Tibial nerve (tissue), 4 donors: ENCODE data around the gene DDX54. TPM values are rescaled to one million over a fixed set of nuclear protein-coding genes. Genes with fewer than 3 reads are reported as not detected.

ENCODE experiments used
- DNase-seq, 2 donors: peaks; one replicate each; pipeline ENCODE4 v3.0.0-alpha.2; 2019; ENCODE audit warnings: low spot score in 2 of 2
- H3K27ac ChIP-seq, 4 donors: fragments of 200-600 bp; sonication (generic) in 3 of 4; one replicate each; pipeline ENCODE4 v1.5.1; 2017 to 2019; ENCODE audit warnings: mild to moderate bottlenecking in 1 of 4
- H3K27me3 ChIP-seq, 2 donors: fragments of 200-600 bp; sonication (generic) in 1 of 2; one replicate each; pipeline versions ENCODE4 v1.5.1 to v1.6.0; 2017 to 2019
- H3K36me3 ChIP-seq, 3 donors: fragments of 200-600 bp; sonication (generic); one replicate each; pipeline ENCODE4 v1.5.1; 2018 to 2019
- H3K4me1 ChIP-seq, 4 donors: fragments of 200-600 bp; sonication (generic) in 3 of 4; one replicate each; pipeline ENCODE4 v1.5.1; 2017 to 2019
- H3K4me3 ChIP-seq, 4 donors: fragments of 200-600 bp; sonication (generic) in 3 of 4; one replicate each; pipeline ENCODE4 v1.5.1; 2017 to 2019; ENCODE audit warnings: mild to moderate bottlenecking in 1 of 4, moderate library complexity in 1 of 4
- H3K9me3 ChIP-seq, 4 donors: fragments of 200-600 bp; sonication (generic) in 3 of 4; one replicate each; pipeline ENCODE4 v1.5.1; 2017 to 2019
- EP300 ChIP-seq, 2 donors: sonication (generic); formaldehyde crosslinking; IDR thresholded peaks; one replicate each; pipeline ENCODE4 v1.6.1; 2017; ENCODE audit warnings: antibody characterized with exemption in 2 of 2, mild to moderate bottlenecking in 1 of 2
- POLR2A ChIP-seq, 2 donors: fragments of 450-650 bp; IDR thresholded peaks; one replicate each; pipeline ENCODE4 v1.6.1; 2017; ENCODE audit warnings: antibody characterized with exemption in 2 of 2, mild to moderate bottlenecking in 2 of 2, moderate library complexity in 2 of 2
- WGBS, 2 donors: methylation state at CpG; one replicate each; pipeline ENCODE4 v1.1.5; 2018; 5-methylcytosine and 5-hydroxymethylcytosine counted together
- total RNA-seq, 4 donors: library from RNA; depleted of rRNA; stranded (reverse); fragments of >200 nt; gene quantifications; one replicate each; pipeline ENCODE4 v1.1.0, GENCODE V29; 2016
- TF ChIP-seq, protein P1 (sequence below), 5 experiments: fragments of 200-600 bp in 3 of 5; fragments of 450-650 bp in 2 of 5; sonication (generic) in 3 of 5; IDR thresholded peaks; one replicate each; pipeline ENCODE4 v1.5.1; 2016 to 2019; ENCODE audit warnings: antibody characterized with exemption in 5 of 5, mild to moderate bottlenecking in 3 of 5, moderate library complexity in 2 of 5

The DDX54 gene
- total RNA-seq, 4 donors from 2014 or later = 49.4 to 105 (median 83.0) TPM

DNA sequence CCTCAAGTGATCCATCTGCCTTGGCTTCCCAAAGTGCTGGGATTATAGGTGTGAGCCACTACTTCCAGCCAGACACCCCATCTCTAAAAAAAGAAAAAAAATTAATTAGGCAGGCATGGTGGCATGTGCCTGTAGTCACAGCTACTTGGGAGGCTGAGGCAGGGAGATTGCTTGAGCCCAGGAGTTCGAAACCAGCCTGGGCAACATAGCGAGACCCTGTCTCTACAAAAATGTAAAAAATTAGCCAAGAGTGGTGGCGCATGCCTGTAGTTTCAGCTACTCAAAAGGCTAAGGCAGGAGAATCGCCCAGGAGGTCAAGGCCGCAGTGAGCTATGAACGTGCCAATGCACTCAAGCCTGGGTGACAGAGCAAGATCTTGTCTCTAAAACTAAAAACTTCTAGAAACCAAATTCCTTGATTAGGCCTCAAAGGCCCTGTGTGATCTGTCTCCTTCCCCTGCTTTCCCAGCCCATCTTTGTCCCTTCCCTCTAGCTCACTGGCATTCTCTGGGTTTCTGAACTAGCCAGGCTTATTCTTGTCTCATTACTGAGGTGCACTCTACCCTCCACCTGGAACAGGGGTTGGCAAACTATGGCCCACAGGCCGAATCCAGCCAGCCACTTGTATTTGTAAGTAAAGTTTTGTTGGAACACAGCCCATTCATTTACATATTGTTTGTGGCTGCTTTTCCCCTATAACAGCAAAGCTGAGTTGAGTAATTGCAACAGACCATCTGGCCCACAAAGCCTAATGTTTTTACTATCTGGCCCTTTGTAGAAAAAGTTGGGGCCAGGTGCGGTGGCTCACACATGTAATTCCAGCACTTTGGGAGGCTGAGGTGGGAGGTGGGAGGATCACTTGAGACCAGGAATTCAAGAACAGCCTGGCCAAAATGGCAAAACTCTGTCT lies 18.8 kb upstream of the DDX54 start:
- WGBS, 2 donors = 83 to 86% methylated on average over 8 of the region's 8 CpGs
- no peak for DNase-seq
- H3K4me3 ChIP-seq = no peak overlapping the region

DNA sequence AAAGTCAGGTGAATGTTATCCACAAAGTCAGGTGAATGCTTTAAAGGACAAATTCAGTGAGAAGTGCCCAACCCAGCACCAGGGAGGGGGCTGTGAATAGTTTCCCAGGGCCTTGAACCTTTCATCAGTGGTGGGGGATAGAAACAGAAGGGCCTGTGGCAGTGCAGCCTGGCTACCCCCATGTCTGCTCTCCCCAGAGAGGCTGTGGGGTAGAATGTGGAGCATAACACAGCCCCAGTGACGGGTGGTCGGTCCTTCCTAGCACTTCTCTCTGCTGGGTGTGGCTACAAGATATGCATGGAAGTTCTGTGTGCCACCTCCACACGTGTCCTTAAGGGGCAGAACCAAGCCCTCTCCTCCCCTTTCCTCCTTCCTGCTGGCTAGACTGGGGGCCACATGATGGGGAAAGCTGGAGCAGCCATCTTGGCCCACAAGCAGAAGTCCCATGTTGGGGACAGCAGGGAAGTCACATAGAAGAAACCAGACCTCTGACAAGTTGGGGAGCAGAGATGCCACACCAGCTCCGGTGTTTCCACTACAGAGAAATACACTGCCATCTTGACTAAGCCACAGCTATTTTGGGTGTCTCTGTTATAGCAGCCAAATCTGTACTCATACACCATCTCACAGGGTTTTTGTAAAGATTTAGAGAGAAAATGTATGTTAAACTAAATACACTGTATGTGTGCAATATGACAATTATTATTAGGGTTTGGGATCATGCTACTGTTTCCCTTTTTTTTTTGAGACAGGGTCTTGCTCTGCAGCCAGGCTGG lies 17.2 kb upstream of the DDX54 start:
- no peaks in the 10 kb centered on the region for H3K27me3 ChIP-seq
- H3K4me3 ChIP-seq = no peak overlapping the region
- peaks cover 0 to 7% (median 0%) of the 10 kb centered on the region in 4 donors for H3K4me1 ChIP-seq
- TF ChIP-seq, protein P1, sequence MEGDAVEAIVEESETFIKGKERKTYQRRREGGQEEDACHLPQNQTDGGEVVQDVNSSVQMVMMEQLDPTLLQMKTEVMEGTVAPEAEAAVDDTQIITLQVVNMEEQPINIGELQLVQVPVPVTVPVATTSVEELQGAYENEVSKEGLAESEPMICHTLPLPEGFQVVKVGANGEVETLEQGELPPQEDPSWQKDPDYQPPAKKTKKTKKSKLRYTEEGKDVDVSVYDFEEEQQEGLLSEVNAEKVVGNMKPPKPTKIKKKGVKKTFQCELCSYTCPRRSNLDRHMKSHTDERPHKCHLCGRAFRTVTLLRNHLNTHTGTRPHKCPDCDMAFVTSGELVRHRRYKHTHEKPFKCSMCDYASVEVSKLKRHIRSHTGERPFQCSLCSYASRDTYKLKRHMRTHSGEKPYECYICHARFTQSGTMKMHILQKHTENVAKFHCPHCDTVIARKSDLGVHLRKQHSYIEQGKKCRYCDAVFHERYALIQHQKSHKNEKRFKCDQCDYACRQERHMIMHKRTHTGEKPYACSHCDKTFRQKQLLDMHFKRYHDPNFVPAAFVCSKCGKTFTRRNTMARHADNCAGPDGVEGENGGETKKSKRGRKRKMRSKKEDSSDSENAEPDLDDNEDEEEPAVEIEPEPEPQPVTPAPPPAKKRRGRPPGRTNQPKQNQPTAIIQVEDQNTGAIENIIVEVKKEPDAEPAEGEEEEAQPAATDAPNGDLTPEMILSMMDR (IDR thresholded peaks at IDR 0.05) = no peak
- TF ChIP-seq EP300 (IDR thresholded peaks at IDR 0.05) (no peak), POLR2A (IDR thresholded peaks at IDR 0.05) (no peak)
- H3K27ac ChIP-seq = no peak overlapping the region
- H3K36me3 ChIP-seq = no peaks in the 10 kb centered on the region
- no peaks in the 10 kb centered on the region for H3K9me3 ChIP-seq
- DNase-seq = no peak
- 75 to 81% methylated on average over 2 to 4 of the region's 4 CpGs for WGBS, 2 donors

More for the DNA sequence above, 18.8 kb upstream of the DDX54 start:
- Histone ChIP-seq H3K9me3 (no peaks in the 10 kb centered on the region), H3K4me1 (peaks cover 0 to 18% (median 4%) of the 10 kb centered on the region in 4 donors), H3K36me3 (no peaks in the 10 kb centered on the region), H3K27me3 (no peaks in the 10 kb centered on the region), H3K27ac (peak overlapping the region in 1 of 4 donors; percentile 48)
- TF ChIP-seq, protein P1 (IDR thresholded peaks at IDR 0.05) = no peak
- TF ChIP-seq EP300 (IDR thresholded peaks at IDR 0.05) (no peak), POLR2A (IDR thresholded peaks at IDR 0.05) (no peak)

- WGBS, 2 donors = 80 to 86% methylated on average over 12 to 14 of the region's 14 CpGs
- DNase-seq = no peak
- Histone ChIP-seq H3K27ac (no peak overlapping the region), H3K27me3 (no peaks in the 10 kb centered on the region), H3K9me3 (no peaks in the 10 kb centered on the region), H3K4me1 (peaks cover 0 to 14% (median 0%) of the 10 kb centered on the region in 4 donors), H3K36me3 (no peaks in the 10 kb centered on the region), H3K4me3 (no peak overlapping the region)
- TF ChIP-seq EP300 (IDR thresholded peaks at IDR 0.05) = no peak
- TF ChIP-seq, protein P1 (IDR thresholded peaks at IDR 0.05) = no peak
- TF ChIP-seq POLR2A (IDR thresholded peaks at IDR 0.05) = no peak
Measured at GRCh38 chr12:113201187-113202177, 16.2 kb upstream of the DDX54 start.

DNA sequence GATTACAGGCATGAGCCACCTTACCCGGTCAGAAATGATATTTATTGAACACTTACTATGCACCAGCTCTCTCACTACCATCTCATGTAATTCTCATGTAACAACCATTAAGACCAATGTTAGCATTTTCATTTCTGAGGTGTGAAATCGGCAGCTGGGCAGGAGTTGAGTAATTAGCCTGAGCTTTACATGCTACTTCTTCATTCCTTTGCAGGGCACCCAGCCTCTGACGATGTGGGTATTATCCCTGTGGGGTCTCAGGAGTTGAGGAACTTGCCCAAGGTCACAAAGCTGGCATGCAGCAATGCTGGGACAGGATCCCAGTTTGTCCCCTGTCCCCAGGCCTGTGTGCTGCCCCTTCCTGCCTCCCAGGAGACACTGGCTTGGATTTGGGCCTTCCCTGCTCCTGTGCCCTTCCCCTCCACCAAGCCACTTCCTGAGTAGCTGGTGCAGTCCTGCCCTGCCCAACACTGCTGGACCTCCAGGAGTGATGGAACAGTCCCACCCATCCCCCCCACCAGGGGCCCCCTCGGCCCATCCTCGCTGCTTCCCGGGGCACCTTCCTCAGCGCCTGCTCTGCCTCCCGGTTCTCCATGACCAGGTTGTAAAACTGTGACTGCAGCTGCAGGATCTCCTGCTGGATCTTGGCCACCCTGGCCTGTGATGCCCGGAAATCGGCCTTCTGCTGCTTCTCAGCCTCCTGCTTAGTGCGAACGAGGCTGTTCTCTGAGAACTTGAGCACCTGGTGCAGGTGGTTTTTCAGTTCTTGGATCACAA lies 14.9 kb upstream of the DDX54 start:
- Histone ChIP-seq H3K9me3 (no peaks in the 10 kb centered on the region), H3K4me3 (no peak overlapping the region), H3K4me1 (peaks cover 0 to 16% (median 0%) of the 10 kb centered on the region in 4 donors), H3K27me3 (no peaks in the 10 kb centered on the region), H3K36me3 (no peaks in the 10 kb centered on the region), H3K27ac (no peak overlapping the region)
- 77 to 86% methylated on average over 11 to 12 of the region's 12 CpGs for WGBS, 2 donors
- DNase-seq = no peak
- TF ChIP-seq, protein P1 (IDR thresholded peaks at IDR 0.05) = no peak
- TF ChIP-seq EP300 (IDR thresholded peaks at IDR 0.05) = no peak
- no peak for TF ChIP-seq POLR2A (IDR thresholded peaks at IDR 0.05)
